Naive B cell (primary cell): ENCODE results near the gene PRKCB. TPM values are rescaled to one million over a fixed set of nuclear protein-coding genes. Genes with fewer than 3 reads are reported as not detected.

Experiments
- ATAC-seq, 2 donors: fragments of 150-1000 bp; cut with Tn5 transposase; 2 replicates each; pipeline ENCODE4 v1.10.0; 2021; ENCODE audit warnings: low read depth in 2 of 2, mild to moderate bottlenecking in 2 of 2, moderate library complexity in 2 of 2
- DNase-seq: peaks from one replicate; pipeline ENCODE4 v3.0.0; 2022
- H3K27ac Mint-ChIP-seq, 6 donors: one replicate each; pipeline ENCODE4 v1.8.0; 2020 to 2022; ENCODE audit warnings: mild to moderate bottlenecking in 6 of 6, mixed read lengths in 6 of 6, moderate library complexity in 5 of 6, inconsistent platforms in 2 of 6
- H3K27me3 Mint-ChIP-seq, 3 donors: one replicate each; pipeline ENCODE4 v1.8.0; 2021 to 2022; ENCODE audit warnings: mixed read lengths in 3 of 3, mild to moderate bottlenecking in 1 of 3
- H3K36me3 Mint-ChIP-seq, 2 donors: one replicate each; pipeline ENCODE4 v1.8.0; 2020 to 2022; ENCODE audit warnings: mixed read lengths in 2 of 2, inconsistent platforms in 1 of 2, mild to moderate bottlenecking in 1 of 2
- H3K4me1 Mint-ChIP-seq, 3 donors: one replicate each; pipeline ENCODE4 v1.8.0; 2020 to 2022; ENCODE audit warnings: mixed read lengths in 3 of 3, inconsistent platforms in 1 of 3, mild to moderate bottlenecking in 1 of 3, moderate library complexity in 1 of 3
- H3K4me3 Mint-ChIP-seq, 8 donors: one replicate each; pipeline ENCODE4 v1.8.0; 2020 to 2022; ENCODE audit warnings: mild to moderate bottlenecking in 8 of 8, mixed read lengths in 8 of 8, moderate library complexity in 8 of 8, inconsistent platforms in 2 of 8
- H3K9me3 Mint-ChIP-seq, 7 donors: one replicate each; pipeline ENCODE4 v1.8.0; 2020 to 2022; ENCODE audit warnings: mixed read lengths in 7 of 7, mild to moderate bottlenecking in 5 of 7, inconsistent platforms in 2 of 7, moderate library complexity in 1 of 7
- polyA plus RNA-seq, 6 donors: library from polyadenylated mRNA; unstranded; fragments of 300-500 nt; fragmentation: Illumina TruSeq; gene quantifications; one replicate each; pipeline ENCODE4 v1.2.3, GENCODE V29; 2021; ENCODE audit warnings: low read depth in 6 of 6

Gene PRKCB
- polyA plus RNA-seq, 6 donors from 2014 or later: 213 to 344 (median 285) TPM

- H3K4me1 Mint-ChIP-seq: peaks cover 63 to 83% (median 77%) of the 10 kb centered on the region in 3 donors
- ATAC-seq: no peak
- no peaks in the 10 kb centered on the region for H3K27me3 Mint-ChIP-seq
- DNase-seq: no peak
- H3K27ac Mint-ChIP-seq: peak overlapping the region in 5 of 6 donors; percentile 37 to 79 (median 54)
- peaks cover 0 to 1% (median 0%) of the 10 kb centered on the region in 7 donors for H3K9me3 Mint-ChIP-seq
- H3K4me3 Mint-ChIP-seq: no peak overlapping the region
- peaks cover 8 to 16% of the 10 kb centered on the region in 2 donors for H3K36me3 Mint-ChIP-seq
These were observed 144.2 kb downstream of the PRKCB start for GRCh38 chr16:23979982-23980381.

GRCh38 chr16:23981429-23982399 is 145.9 kb downstream of the PRKCB start:
- Mint-ChIP-seq H3K4me3 (no peak overlapping the region), H3K36me3 (peaks cover 8 to 17% of the 10 kb centered on the region in 2 donors), H3K27me3 (no peaks in the 10 kb centered on the region), H3K27ac (peak overlapping the region in 5 of 6 donors; percentile 28 to 94 (median 65)), H3K4me1 (peaks cover 47 to 66% (median 62%) of the 10 kb centered on the region in 3 donors), H3K9me3 (peaks cover 0 to 1% (median 0%) of the 10 kb centered on the region in 7 donors)
- no peak for DNase-seq
- no peak for ATAC-seq

GRCh38 chr16:23986455-23986854 is 150.7 kb downstream of the PRKCB start:
- Mint-ChIP-seq H3K4me3 (peak overlapping the region in 1 of 8 donors; percentile 10), H3K27me3 (no peaks in the 10 kb centered on the region), H3K36me3 (peaks cover 20 to 27% of the 10 kb centered on the region in 2 donors), H3K27ac (peak overlapping the region in 2 of 6 donors; percentile 47 to 61), H3K9me3 (peaks cover 0 to 4% (median 3%) of the 10 kb centered on the region in 7 donors), H3K4me1 (peaks cover 37 to 55% (median 50%) of the 10 kb centered on the region in 3 donors)
- DNase-seq: no peak
- no peak for ATAC-seq

- H3K27ac Mint-ChIP-seq: peak overlapping the region; percentile 24 to 96 (median 78)
- H3K27me3 Mint-ChIP-seq: no peaks in the 10 kb centered on the region
- H3K36me3 Mint-ChIP-seq: peaks cover 20 to 27% of the 10 kb centered on the region in 2 donors
- ATAC-seq (peak; percentile 96 to 98), DNase-seq (peak; percentile 60)
- peak overlapping the region in 7 of 8 donors; percentile 5 to 64 (median 46) for H3K4me3 Mint-ChIP-seq
- H3K9me3 Mint-ChIP-seq: peaks cover 0 to 4% (median 3%) of the 10 kb centered on the region in 7 donors
- peaks cover 32 to 56% (median 55%) of the 10 kb centered on the region in 3 donors for H3K4me1 Mint-ChIP-seq
These were observed 151.7 kb downstream of the PRKCB start for GRCh38 chr16:23987443-23987842.

- ATAC-seq (no peak), DNase-seq (no peak)
- Mint-ChIP-seq H3K27ac (peak overlapping the region in 1 of 6 donors; percentile 39), H3K9me3 (peaks cover 0 to 4% (median 3%) of the 10 kb centered on the region in 7 donors), H3K27me3 (no peaks in the 10 kb centered on the region), H3K4me3 (peak overlapping the region in 1 of 8 donors; percentile 42), H3K36me3 (peaks cover 13 to 18% of the 10 kb centered on the region in 2 donors), H3K4me1 (peaks cover 41 to 49% (median 43%) of the 10 kb centered on the region in 3 donors)
These were observed 154.7 kb downstream of the PRKCB start for GRCh38 chr16:23990507-23990906.

GRCh38 chr16:23991066-23991465 is 155.3 kb downstream of the PRKCB start:
- Mint-ChIP-seq H3K9me3 (peaks cover 0 to 4% (median 3%) of the 10 kb centered on the region in 7 donors), H3K36me3 (peaks cover 19 to 24% of the 10 kb centered on the region in 2 donors), H3K4me1 (peaks cover 46 to 55% (median 48%) of the 10 kb centered on the region in 3 donors), H3K27ac (peak overlapping the region in 2 of 6 donors; percentile 39 to 56), H3K27me3 (no peaks in the 10 kb centered on the region), H3K4me3 (peak overlapping the region in 1 of 8 donors; percentile 42)
- DNase-seq (no peak), ATAC-seq (no peak)

- Mint-ChIP-seq H3K4me1 (peaks cover 53 to 72% (median 56%) of the 10 kb centered on the region in 3 donors), H3K36me3 (peaks cover 37 to 38% of the 10 kb centered on the region in 2 donors), H3K4me3 (no peak overlapping the region), H3K27me3 (no peaks in the 10 kb centered on the region), H3K9me3 (no peaks in the 10 kb centered on the region), H3K27ac (peak overlapping the region in 2 of 6 donors; percentile 56 to 76)
- DNase-seq (no peak), ATAC-seq (no peak)
These were observed 158.8 kb downstream of the PRKCB start for GRCh38 chr16:23994615-23995014.

GRCh38 chr16:23996258-23996955 is 160.6 kb downstream of the PRKCB start:
- H3K4me1 Mint-ChIP-seq: peaks cover 49 to 72% (median 50%) of the 10 kb centered on the region in 3 donors
- ATAC-seq: no peak
- H3K9me3 Mint-ChIP-seq: no peaks in the 10 kb centered on the region
- peak overlapping the region in 2 of 6 donors; percentile 47 to 57 for H3K27ac Mint-ChIP-seq
- peaks cover 33 to 38% of the 10 kb centered on the region in 2 donors for H3K36me3 Mint-ChIP-seq
- no peaks in the 10 kb centered on the region for H3K27me3 Mint-ChIP-seq
- peak overlapping the region in 2 of 8 donors; percentile 25 to 44 for H3K4me3 Mint-ChIP-seq
- DNase-seq: no peak

- Mint-ChIP-seq H3K4me1 (peaks cover 58 to 77% (median 64%) of the 10 kb centered on the region in 3 donors), H3K27me3 (no peaks in the 10 kb centered on the region)
- DNase-seq: no peak
These were observed 163.0 kb downstream of the PRKCB start for GRCh38 chr16:23998771-23999170.

GRCh38 chr16:23999663-24000062 is 163.9 kb downstream of the PRKCB start:
- no peaks in the 10 kb centered on the region for H3K27me3 Mint-ChIP-seq
- H3K36me3 Mint-ChIP-seq: peaks cover 33 to 46% of the 10 kb centered on the region in 2 donors
- ATAC-seq (no peak), DNase-seq (no peak)
- no peaks in the 10 kb centered on the region for H3K9me3 Mint-ChIP-seq
- no peak overlapping the region for H3K4me3 Mint-ChIP-seq
- peak overlapping the region in 2 of 6 donors; percentile 11 to 70 for H3K27ac Mint-ChIP-seq
- H3K4me1 Mint-ChIP-seq: peaks cover 52 to 81% (median 72%) of the 10 kb centered on the region in 3 donors

More at GRCh38 chr16:23998771-23999170, 163.0 kb downstream of the PRKCB start:
- Mint-ChIP-seq H3K36me3 (peaks cover 33 to 46% of the 10 kb centered on the region in 2 donors), H3K4me3 (peak overlapping the region in 1 of 8 donors; percentile 47), H3K27ac (peak overlapping the region in 5 of 6 donors; percentile 4 to 89 (median 42)), H3K9me3 (no peaks in the 10 kb centered on the region)
- ATAC-seq: no peak

- H3K36me3 Mint-ChIP-seq: peaks cover 21 to 33% of the 10 kb centered on the region in 2 donors
- no peaks in the 10 kb centered on the region for H3K27me3 Mint-ChIP-seq
- no peaks in the 10 kb centered on the region for H3K9me3 Mint-ChIP-seq
- peak overlapping the region in 4 of 6 donors; percentile 76 to 97 (median 90) for H3K27ac Mint-ChIP-seq
- peaks cover 57 to 84% (median 79%) of the 10 kb centered on the region in 3 donors for H3K4me1 Mint-ChIP-seq
- peak overlapping the region in 2 of 8 donors; percentile 21 to 41 for H3K4me3 Mint-ChIP-seq
- ATAC-seq: no peak
- DNase-seq: no peak
These were observed 165.9 kb downstream of the PRKCB start for GRCh38 chr16:24001710-24002109.

- Mint-ChIP-seq H3K9me3 (no peaks in the 10 kb centered on the region), H3K27me3 (no peaks in the 10 kb centered on the region), H3K27ac (peak overlapping the region; percentile 18 to 76 (median 49)), H3K36me3 (peaks cover 20 to 24% of the 10 kb centered on the region in 2 donors), H3K4me3 (peak overlapping the region in 6 of 8 donors; percentile 2 to 63 (median 21)), H3K4me1 (peaks cover 59 to 84% (median 79%) of the 10 kb centered on the region in 3 donors)
- ATAC-seq: no peak
- no peak for DNase-seq
These were observed 166.8 kb downstream of the PRKCB start for GRCh38 chr16:24002619-24003018.

GRCh38 chr16:24005577-24005976 is 169.8 kb downstream of the PRKCB start:
- ATAC-seq (peak; percentile 57 to 66), DNase-seq (peak; percentile 64)
- Mint-ChIP-seq H3K36me3 (peaks cover 0 to 16% of the 10 kb centered on the region in 2 donors), H3K27me3 (no peaks in the 10 kb centered on the region), H3K4me3 (peak overlapping the region; percentile 22 to 77 (median 64)), H3K27ac (peak overlapping the region; percentile 80 to 96 (median 93)), H3K4me1 (peaks cover 62 to 85% (median 85%) of the 10 kb centered on the region in 3 donors), H3K9me3 (no peaks in the 10 kb centered on the region)
